Gastroesophageal sphincter (tissue), 4 donors: ENCODE measurements around the gene AVPR2. TPM values are rescaled to one million over a fixed set of nuclear protein-coding genes. Genes with fewer than 3 reads are reported as not detected.
A peak's percentile ranks its signal among the peaks of the same experiment; 100 is the strongest.

Experiments
- ATAC-seq: fragments of 150-250 bp; one replicate; pipeline ENCODE4 v1.9.1; 2016; ENCODE audit warnings: mild to moderate bottlenecking, moderate library complexity
- H3K27ac ChIP-seq, 4 donors: fragments of 200-600 bp; sonication (generic) in 3 of 4; 1 replicate in 3 of 4; 2 replicates in 1 of 4; pipeline ENCODE4 v1.5.1; 2016 to 2019
- H3K27me3 ChIP-seq: fragments of 200-600 bp; sonication (generic); one replicate; pipeline ENCODE4 v1.5.1; 2019
- H3K36me3 ChIP-seq, 2 donors: fragments of 200-600 bp; sonication (generic); one replicate each; pipeline ENCODE4 v1.5.1; 2019; ENCODE audit warnings: control low read depth in 1 of 2
- H3K4me1 ChIP-seq, 3 donors: fragments of 200-600 bp; sonication (generic); 1 replicate in 2 of 3; 2 replicates in 1 of 3; pipeline ENCODE4 v1.5.1; 2016 to 2019; ENCODE audit warnings: control low read depth in 2 of 3
- H3K4me3 ChIP-seq, 2 donors: fragments of 200-600 bp; sonication (generic); one replicate each; pipeline ENCODE4 v1.5.1; 2019; ENCODE audit warnings: mild to moderate bottlenecking in 1 of 2, moderate library complexity in 1 of 2
- H3K9me3 ChIP-seq, 3 donors: fragments of 200-600 bp; sonication (generic); one replicate each; pipeline ENCODE4 v1.5.1; 2017 to 2019; ENCODE audit warnings: control low read depth in 2 of 3
- EP300 ChIP-seq: sonication (generic); formaldehyde crosslinking; IDR thresholded peaks from one replicate; pipeline ENCODE4 v1.6.1; 2017; ENCODE audit warnings: antibody characterized with exemption, mild to moderate bottlenecking
- POLR2A ChIP-seq, 2 donors: fragments of 450-650 bp; IDR thresholded peaks; one replicate each; pipeline ENCODE4 v1.6.1; 2017; ENCODE audit warnings: antibody characterized with exemption in 2 of 2, mild to moderate bottlenecking in 2 of 2, moderate library complexity in 1 of 2
- POLR2AphosphoS5 ChIP-seq: sonication (generic); formaldehyde crosslinking; IDR thresholded peaks from one replicate; pipeline ENCODE4 v1.6.1; 2017; ENCODE audit warnings: antibody characterized with exemption
- WGBS, 2 donors: methylation state at CpG; one replicate each; pipeline ENCODE4 v1.1.5; 2018; ENCODE audit warnings: low coverage in 1 of 2; 5-methylcytosine and 5-hydroxymethylcytosine counted together
- total RNA-seq, 4 donors: library from RNA; depleted of rRNA; stranded (reverse); fragments of >200 nt; gene quantifications; one replicate each; pipeline ENCODE4 v1.1.0, GENCODE V29; 2016
- TF ChIP-seq, protein P1 (sequence below), 4 experiments: fragments of 200-600 bp in 2 of 4; fragments of 450-650 bp in 2 of 4; sonication (generic) in 1 of 4; IDR thresholded peaks; one replicate each; pipeline ENCODE4 v1.5.1; 2017 to 2019; ENCODE audit warnings: antibody characterized with exemption in 4 of 4, mild to moderate bottlenecking in 2 of 4, moderate library complexity in 2 of 4

The AVPR2 gene
- total RNA-seq, 4 donors from 2014 or later: 0.81 to 7.9 (median 3.8) TPM

DNA sequence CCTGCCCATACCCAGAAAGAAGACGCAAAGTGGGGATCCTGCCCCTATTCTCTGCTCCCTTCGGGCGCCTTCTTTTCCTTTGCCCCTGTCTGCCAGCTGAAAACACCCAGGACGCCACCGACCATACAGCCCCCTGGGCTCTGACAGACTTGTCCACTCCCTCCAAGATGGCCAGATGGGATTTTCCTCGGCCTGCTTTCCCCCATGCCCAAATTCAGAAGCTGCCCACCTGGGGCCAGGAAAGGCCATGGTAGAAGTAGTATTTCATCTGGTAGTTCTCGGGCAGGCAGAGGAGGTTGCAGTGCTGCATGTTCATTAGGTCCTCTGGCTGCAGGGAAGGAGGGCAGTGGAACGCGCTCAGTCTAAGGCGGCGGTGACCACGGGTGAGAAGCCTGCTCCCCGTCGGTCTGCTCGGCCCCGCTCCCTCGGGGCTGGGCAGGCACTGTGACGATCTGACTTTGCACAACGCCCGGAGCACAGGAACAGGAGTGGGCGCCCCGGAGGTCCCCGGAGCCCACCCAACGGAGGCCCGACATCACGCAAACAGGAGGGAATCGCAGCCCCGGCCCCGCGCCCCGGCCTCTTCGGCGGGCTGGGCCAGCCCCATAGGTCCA, 29.8 kb downstream of the AVPR2 start:
- TF ChIP-seq POLR2A (IDR thresholded peaks at IDR 0.05) (no peak), POLR2AphosphoS5 (no peak), EP300 (no peak)
- TF ChIP-seq, protein P1, sequence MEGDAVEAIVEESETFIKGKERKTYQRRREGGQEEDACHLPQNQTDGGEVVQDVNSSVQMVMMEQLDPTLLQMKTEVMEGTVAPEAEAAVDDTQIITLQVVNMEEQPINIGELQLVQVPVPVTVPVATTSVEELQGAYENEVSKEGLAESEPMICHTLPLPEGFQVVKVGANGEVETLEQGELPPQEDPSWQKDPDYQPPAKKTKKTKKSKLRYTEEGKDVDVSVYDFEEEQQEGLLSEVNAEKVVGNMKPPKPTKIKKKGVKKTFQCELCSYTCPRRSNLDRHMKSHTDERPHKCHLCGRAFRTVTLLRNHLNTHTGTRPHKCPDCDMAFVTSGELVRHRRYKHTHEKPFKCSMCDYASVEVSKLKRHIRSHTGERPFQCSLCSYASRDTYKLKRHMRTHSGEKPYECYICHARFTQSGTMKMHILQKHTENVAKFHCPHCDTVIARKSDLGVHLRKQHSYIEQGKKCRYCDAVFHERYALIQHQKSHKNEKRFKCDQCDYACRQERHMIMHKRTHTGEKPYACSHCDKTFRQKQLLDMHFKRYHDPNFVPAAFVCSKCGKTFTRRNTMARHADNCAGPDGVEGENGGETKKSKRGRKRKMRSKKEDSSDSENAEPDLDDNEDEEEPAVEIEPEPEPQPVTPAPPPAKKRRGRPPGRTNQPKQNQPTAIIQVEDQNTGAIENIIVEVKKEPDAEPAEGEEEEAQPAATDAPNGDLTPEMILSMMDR (IDR thresholded peaks at IDR 0.05): no peak
- H3K4me3 ChIP-seq: peak overlapping the region; percentile 65 to 78
- H3K36me3 ChIP-seq: peaks cover 0 to 34% of the 10 kb centered on the region in 2 donors
- peak; percentile 9 for ATAC-seq
- H3K27me3 ChIP-seq: no peaks in the 10 kb centered on the region
- peaks cover 0 to 25% (median 4%) of the 10 kb centered on the region in 3 donors for H3K4me1 ChIP-seq
- no peaks in the 10 kb centered on the region for H3K9me3 ChIP-seq
- 50% methylated on average over 1 of the region's 33 CpGs; no CpG with 5 or more reads in 1 of the 2 donors for WGBS, 2 donors
- peak overlapping the region in 3 of 4 donors; percentile 74 to 79 (median 76) for H3K27ac ChIP-seq

DNA sequence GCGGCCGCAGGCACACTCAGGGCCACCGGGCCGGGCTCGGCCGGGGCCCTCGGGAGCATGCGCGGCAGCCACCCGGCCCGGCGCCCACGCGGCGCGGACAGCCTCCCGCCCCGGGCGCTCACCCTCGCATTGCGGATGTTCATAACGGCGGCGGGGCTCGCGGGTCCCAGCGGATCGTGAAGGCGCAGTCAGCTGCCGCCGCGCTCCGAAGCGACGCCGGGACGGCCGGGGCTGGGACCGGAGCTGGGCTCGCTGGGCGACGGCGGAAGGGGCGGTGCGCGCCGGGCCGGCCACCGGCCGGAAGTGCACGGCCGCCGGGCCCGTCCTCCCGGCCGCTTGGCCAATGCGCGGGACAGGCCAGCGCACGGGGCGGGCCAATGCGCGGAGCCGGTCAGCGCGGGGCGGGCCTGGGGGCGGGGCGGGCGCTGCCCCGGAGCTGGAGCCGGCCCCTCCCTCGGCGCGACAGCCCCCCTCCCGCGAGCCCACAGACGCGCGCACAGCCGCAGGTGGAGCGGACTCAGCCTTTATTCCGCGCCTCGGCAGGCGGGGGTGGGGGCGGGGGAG, 30.4 kb downstream of the AVPR2 start, which contains the start of gene NAA10:
Gene NAA10 (minus strand): TSS at position 276 of the 564 bp plus-strand sequence. CDS start 133 bp downstream, at position 143.
- Histone ChIP-seq H3K27ac (peak within 1 kb of the TSS in 3 of 4 donors; percentile 74 to 79 (median 76)), H3K4me1 (peaks cover 0 to 19% (median 4%) of the 10 kb centered on the region in 3 donors), H3K9me3 (no peaks in the 10 kb centered on the region), H3K36me3 (peaks cover 0 to 30% of the 10 kb centered on the region in 2 donors), H3K4me3 (peak within 1 kb of the TSS; percentile 65 to 78), H3K27me3 (no peaks in the 10 kb centered on the region)
- ATAC-seq: peak; percentile 97
- TF ChIP-seq, protein P1 (IDR thresholded peaks at IDR 0.05): no peak
- TF ChIP-seq POLR2A (IDR thresholded peaks at IDR 0.05) (peak; percentile 44 to 58), EP300 (no peak), POLR2AphosphoS5 (no peak)
- no CpG with 5 or more reads among the region's 87 CpGs for WGBS, 2 donors

DNA sequence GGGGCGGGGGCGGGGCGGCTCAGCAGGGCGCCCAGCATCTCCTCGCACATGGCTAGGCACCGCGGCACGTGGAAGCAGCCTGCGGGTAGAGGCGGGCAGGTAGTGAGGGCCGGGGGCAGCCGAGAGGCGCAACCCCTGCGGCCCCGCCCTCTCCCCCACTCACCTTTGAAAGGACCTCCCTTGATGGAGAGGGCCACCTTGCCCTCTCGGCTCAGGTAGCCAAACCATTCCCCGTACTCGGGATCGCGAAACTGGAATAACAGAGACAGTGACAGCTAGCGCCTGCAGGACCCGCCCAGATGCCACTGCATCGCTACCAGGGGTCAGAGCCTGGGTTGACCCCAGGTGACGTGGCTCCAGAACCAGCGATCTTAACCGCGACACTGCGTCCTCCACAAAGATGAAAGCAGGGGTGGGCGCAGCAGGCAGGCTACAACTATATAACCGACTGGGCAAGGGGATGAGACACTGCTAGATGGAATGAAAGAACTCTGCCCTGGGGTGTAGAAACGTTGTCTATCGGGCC, 30.9 kb downstream of the AVPR2 start:
- peak overlapping the region; percentile 47 to 78 for H3K4me3 ChIP-seq
- TF ChIP-seq, protein P1 (IDR thresholded peaks at IDR 0.05): no peak
- TF ChIP-seq POLR2AphosphoS5: no peak
- TF ChIP-seq POLR2A (IDR thresholded peaks at IDR 0.05): no peak
- no peak for TF ChIP-seq EP300
- peak overlapping the region in 3 of 4 donors; percentile 67 to 71 (median 67) for H3K27ac ChIP-seq
- WGBS, 2 donors: 13 to 58% methylated on average over 5 to 9 of the region's 32 CpGs
- peaks cover 0 to 24% of the 10 kb centered on the region in 2 donors for H3K36me3 ChIP-seq
- no peaks in the 10 kb centered on the region for H3K9me3 ChIP-seq
- ATAC-seq: no peak
- H3K27me3 ChIP-seq: no peaks in the 10 kb centered on the region
- peaks cover 0 to 16% (median 4%) of the 10 kb centered on the region in 3 donors for H3K4me1 ChIP-seq

DNA sequence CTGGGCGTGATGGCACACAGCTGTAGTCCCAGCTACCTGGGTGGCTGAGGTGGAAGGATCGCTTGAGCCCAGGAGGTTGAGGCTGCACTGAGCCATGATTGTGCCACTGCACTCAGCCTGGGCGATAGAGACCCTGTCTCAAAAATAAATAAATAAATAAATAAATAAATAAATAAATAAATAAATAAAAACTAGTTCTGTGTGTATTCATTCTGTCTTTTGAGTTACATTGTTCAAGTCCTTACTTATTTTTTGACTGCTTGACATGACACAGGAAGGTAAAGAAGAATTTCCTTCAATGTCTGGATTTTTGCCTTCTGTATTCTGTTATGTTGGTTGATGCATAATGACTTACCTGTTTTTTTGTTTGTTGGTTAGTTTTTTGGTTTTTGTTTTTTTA, 32.6 kb downstream of the AVPR2 start:
- TF ChIP-seq POLR2A (IDR thresholded peaks at IDR 0.05) (no peak), EP300 (no peak), POLR2AphosphoS5 (no peak)
- TF ChIP-seq, protein P1 (IDR thresholded peaks at IDR 0.05): no peak
- ATAC-seq: no peak
- Histone ChIP-seq H3K27ac (no peak overlapping the region), H3K9me3 (no peaks in the 10 kb centered on the region), H3K27me3 (no peaks in the 10 kb centered on the region), H3K36me3 (peaks cover 0 to 8% of the 10 kb centered on the region in 2 donors), H3K4me1 (peaks cover 0 to 16% (median 4%) of the 10 kb centered on the region in 3 donors), H3K4me3 (no peak overlapping the region)
- WGBS, 2 donors: 63 to 81% methylated on average over 3 of the region's 3 CpGs
